Measurements from ENCODE around the gene ASTN2. TPM values are rescaled to one million over a fixed set of nuclear protein-coding genes. Genes with fewer than 3 reads are reported as not detected.

Gene ASTN2
- total and polyA plus RNA-seq, 9 of the 15 experiments (the other 6 are each of a cell fraction or from before 2014, with no cell fraction given) = 0.56 to 3.5 (median 1.9) TPM

DNA sequence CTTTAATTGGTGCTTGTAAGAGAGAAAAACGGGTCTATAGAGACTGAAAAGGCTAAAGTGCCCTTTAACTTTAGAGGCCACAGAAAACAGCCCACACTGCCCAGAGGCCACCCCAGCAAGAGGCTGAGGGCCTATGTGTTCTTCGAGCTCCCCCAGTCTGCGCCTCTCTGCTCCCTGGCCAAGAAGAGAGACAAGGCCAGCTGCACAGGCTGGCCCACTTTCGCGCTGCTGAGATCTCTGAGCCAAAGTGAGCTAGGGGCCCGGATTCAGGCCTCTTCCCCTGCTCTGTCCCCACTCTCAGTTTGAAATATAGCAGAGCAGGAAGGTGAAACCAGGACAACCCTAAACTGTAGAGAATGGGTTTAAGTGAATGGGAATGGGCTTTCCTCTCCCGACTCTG, 859.7 kb downstream of the ASTN2 start:
- no peak for FAIRE-seq
- Histone ChIP-seq H3K27me3 (ENCODE audit: control insufficient read depth in 2 of 2, insufficient read depth in 2 of 2, low read length in 2 of 2) (no peaks in the 10 kb centered on the region), H3K9me1 (ENCODE audit: control insufficient read depth, insufficient read depth, low read length) (no peaks in the 10 kb centered on the region), H3K4me3 (no peak overlapping the region), H3K9me3 (replicated peaks; ENCODE audit: control insufficient read depth, insufficient read depth, low read depth, low read length) (no peaks in the 10 kb centered on the region), H3K4me1 (replicated peaks in 1 of 2; ENCODE audit: control insufficient read depth in 2 of 2, insufficient read depth in 2 of 2, low read length in 2 of 2) (peaks cover 0 to 6% of the 10 kb centered on the region in 2 experiments; a peak in 3 of 5 replicates), H3K36me3 (ENCODE audit: control insufficient read depth, insufficient read depth, low read length) (no peaks in the 10 kb centered on the region), H2AFZ (ENCODE audit: low read depth, low read length) (no peak overlapping the region), H3K4me2 (ENCODE audit: insufficient read depth, low read length) (no peak overlapping the region), H3K27ac (ENCODE audit: extremely low read depth, low read depth, low read length) (no peak overlapping the region), H3K9ac (ENCODE audit: insufficient read depth in 1 of 2, low read depth in 2 of 2, low read length in 2 of 2) (peak overlapping the region in 1 of 2 experiments; percentile 62; a peak in 2 of 4 replicates), H3K79me2 (ENCODE audit: control insufficient read depth, insufficient read depth, low read length) (no peaks in the 10 kb centered on the region), H4K20me1 (replicated peaks; ENCODE audit: control insufficient read depth, insufficient read depth, low read length) (no peaks in the 10 kb centered on the region)
- ChIA-PET CTCF (ENCODE audit: low intra/inter-chr PET ratio) (no interaction called here), POLR2A (no interaction called here)
- WGBS (ENCODE audit: insufficient coverage, low coverage, missing lambda C conversion rate) = 33% methylated on average over 7 of the region's 7 CpGs
- in situ Hi-C loops (cut with MboI) (no loop called here), intact Hi-C loops (cut with micrococcal nuclease) (no loop called here)
- no peak for DNase-seq (ENCODE audit: extremely low read depth in 1 of 4, low spot score in 3 of 4)
- no peak for TF ChIP-seq SNRNP70 (optimal IDR thresholded peaks at IDR 0.05; ENCODE audit: low read depth, low read length)
- no peak for TF ChIP-seq TAF1 (IDR thresholded peaks at IDR 0.05; ENCODE audit: control insufficient read depth, extremely low read depth, insufficient read depth, low read length, severe bottlenecking)
- TF ChIP-seq, protein P1, sequence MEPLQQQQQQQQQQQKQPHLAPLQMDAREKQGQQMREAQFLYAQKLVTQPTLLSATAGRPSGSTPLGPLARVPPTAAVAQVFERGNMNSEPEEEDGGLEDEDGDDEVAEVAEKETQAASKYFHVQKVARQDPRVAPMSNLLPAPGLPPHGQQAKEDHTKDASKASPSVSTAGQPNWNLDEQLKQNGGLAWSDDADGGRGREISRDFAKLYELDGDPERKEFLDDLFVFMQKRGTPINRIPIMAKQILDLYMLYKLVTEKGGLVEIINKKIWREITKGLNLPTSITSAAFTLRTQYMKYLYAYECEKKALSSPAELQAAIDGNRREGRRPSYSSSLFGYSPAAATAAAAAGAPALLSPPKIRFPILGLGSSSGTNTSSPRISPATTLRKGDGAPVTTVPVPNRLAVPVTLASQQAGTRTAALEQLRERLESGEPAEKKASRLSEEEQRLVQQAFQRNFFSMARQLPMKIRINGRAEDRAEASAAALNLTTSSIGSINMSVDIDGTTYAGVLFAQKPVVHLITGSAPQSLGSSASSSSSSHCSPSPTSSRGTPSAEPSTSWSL (CRISPR knock-in tag; IDR thresholded peaks at IDR 0.05; ENCODE audit: borderline replicate concordance) = no peak
- no peak for TF ChIP-seq TGIF2 (CRISPR knock-in tag; IDR thresholded peaks at IDR 0.05)
- no peak for TF ChIP-seq SIN3B (IDR thresholded peaks at IDR 0.05; ENCODE audit: low read depth)
- no peak for TF ChIP-seq FOS (IDR thresholded peaks at IDR 0.05; ENCODE audit: extremely low read depth, insufficient read length)
- TF ChIP-seq MTA2 (IDR thresholded peaks at IDR 0.05; ENCODE audit: low read depth) = no peak
- TF ChIP-seq TBL1XR1 (IDR thresholded peaks at IDR 0.05; ENCODE audit: low read length in 2 of 2) = no peak
- TF ChIP-seq, protein P2, sequence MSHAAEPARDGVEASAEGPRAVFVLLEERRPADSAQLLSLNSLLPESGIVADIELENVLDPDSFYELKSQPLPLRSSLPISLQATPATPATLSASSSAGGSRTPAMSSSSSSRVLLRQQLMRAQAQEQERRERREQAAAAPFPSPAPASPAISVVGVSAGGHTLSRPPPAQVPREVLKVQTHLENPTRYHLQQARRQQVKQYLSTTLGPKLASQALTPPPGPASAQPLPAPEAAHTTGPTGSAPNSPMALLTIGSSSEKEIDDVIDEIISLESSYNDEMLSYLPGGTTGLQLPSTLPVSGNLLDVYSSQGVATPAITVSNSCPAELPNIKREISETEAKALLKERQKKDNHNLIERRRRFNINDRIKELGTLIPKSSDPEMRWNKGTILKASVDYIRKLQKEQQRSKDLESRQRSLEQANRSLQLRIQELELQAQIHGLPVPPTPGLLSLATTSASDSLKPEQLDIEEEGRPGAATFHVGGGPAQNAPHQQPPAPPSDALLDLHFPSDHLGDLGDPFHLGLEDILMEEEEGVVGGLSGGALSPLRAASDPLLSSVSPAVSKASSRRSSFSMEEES (CRISPR knock-in tag; IDR thresholded peaks at IDR 0.05) = no peak
- ATAC-seq = no peak
- no TSS peak for BruUV-seq (replicated peaks)

All from K562 (cell line).